SK-N-SH treated with all-trans-retinoic acid at 6 μM for 48 hours (cell line): ENCODE measurements around the gene OXTR.

Experiments
- ARNTL ChIP-seq: fragments of 450-650 bp; formaldehyde crosslinking; IDR thresholded peaks from 2 replicates; pipeline ENCODE4 v1.5.0; 2020; ENCODE audit warnings: low read depth, mild to moderate bottlenecking, moderate library complexity, borderline replicate concordance
- BACH2 ChIP-seq: fragments of 250-450 bp; sonication (Bioruptor Pico); IDR thresholded peaks from 2 replicates; pipeline ENCODE4 v1.9.0; 2021; ENCODE audit warnings: mild to moderate bottlenecking, borderline replicate concordance
- CREB5 ChIP-seq: fragments of 250-450 bp; sonication (Bioruptor Pico); IDR thresholded peaks from 2 replicates; pipeline ENCODE4 v1.5.1; 2020; ENCODE audit warnings: low read depth, mild to moderate bottlenecking, moderate library complexity
- CSRNP3 ChIP-seq: fragments of 250-450 bp; sonication (Bioruptor Pico); IDR thresholded peaks from 2 replicates; pipeline ENCODE4 v1.5.1; 2021; ENCODE audit warnings: mild to moderate bottlenecking, moderate library complexity
- ESRRG ChIP-seq: fragments of 250-450 bp; sonication (Bioruptor Pico); IDR thresholded peaks from 2 replicates; pipeline ENCODE4 v1.6.1; 2021; ENCODE audit warnings: mild to moderate bottlenecking
- OSR1 ChIP-seq: fragments of 250-450 bp; sonication (Bioruptor Pico); IDR thresholded peaks from 2 replicates; pipeline ENCODE4 v1.8.0; 2022; ENCODE audit warnings: moderate library complexity, mild to moderate bottlenecking, inconsistent platforms
- PATZ1 ChIP-seq: fragments of 250-450 bp; sonication (Bioruptor Pico); IDR thresholded peaks from 2 replicates; pipeline ENCODE4 v1.8.0; 2020; ENCODE audit warnings: mild to moderate bottlenecking, moderate library complexity, borderline replicate concordance
- PPARA ChIP-seq: fragments of 250-450 bp; sonication (Bioruptor Pico); IDR thresholded peaks from 2 replicates; pipeline ENCODE4 v1.5.0; 2020; ENCODE audit warnings: mild to moderate bottlenecking, borderline replicate concordance
- SNAI2 ChIP-seq: fragments of 250-450 bp; sonication (Bioruptor Pico); IDR thresholded peaks from 2 replicates; pipeline ENCODE4 v1.5.0; 2020; ENCODE audit warnings: mild to moderate bottlenecking, moderate library complexity
- ZFP3 ChIP-seq: fragments of 250-450 bp; sonication (Bioruptor Pico); IDR thresholded peaks from 2 replicates; pipeline ENCODE4 v1.5.0; 2020; ENCODE audit warnings: mild to moderate bottlenecking, moderate library complexity
- ZFP30 ChIP-seq: fragments of 450-650 bp; formaldehyde crosslinking; IDR thresholded peaks from 2 replicates; pipeline ENCODE4 v1.5.0; 2022; ENCODE audit warnings: mild to moderate bottlenecking, moderate library complexity
- ZNF565 ChIP-seq: fragments of 450-650 bp; formaldehyde crosslinking; conservative IDR thresholded peaks from 2 replicates; pipeline ENCODE4 v1.5.0; 2020; ENCODE audit warnings: low read depth, mild to moderate bottlenecking, moderate library complexity

GRCh38 chr3:8777978-8778267, 8.5 kb upstream of the OXTR start:
- no peak for TF ChIP-seq ARNTL
- TF ChIP-seq OSR1: no peak
- no peak for TF ChIP-seq ZFP3 (CRISPR knock-in tag)
- no peak for TF ChIP-seq CREB5 (CRISPR knock-in tag)
- TF ChIP-seq ESRRG (CRISPR knock-in tag): no peak
- no peak for TF ChIP-seq SNAI2 (CRISPR knock-in tag)
- TF ChIP-seq ZFP30 (CRISPR knock-in tag): no peak
- TF ChIP-seq BACH2 (CRISPR knock-in tag): no peak
- no peak for TF ChIP-seq CSRNP3 (CRISPR knock-in tag)
- TF ChIP-seq PPARA: no peak
- no peak for TF ChIP-seq ZNF565
- TF ChIP-seq PATZ1 (CRISPR knock-in tag): no peak
